GM18861 (cell line): ENCODE results near the gene PDCD1LG2.
A peak's percentile ranks its signal among the peaks of the same experiment; 100 is the strongest.

ENCODE experiments used
- ATAC-seq: cut with Tn5 transposase; IDR thresholded peaks from one replicate; pipeline ENCODE4 v1.9.1; 2021; ENCODE audit not compliant: unreplicated experiment

The PDCD1LG2 gene

GRCh38 chr9:5608298-5609225 is 98.2 kb downstream of the PDCD1LG2 start:
- ATAC-seq, result no peak

- ATAC-seq, result no peak
Observed at GRCh38 chr9:5609226-5609596, 98.9 kb downstream of the PDCD1LG2 start.

- no peak for ATAC-seq
Observed at GRCh38 chr9:5610491-5610890, 100.2 kb downstream of the PDCD1LG2 start.

GRCh38 chr9:5611321-5612184 is 101.2 kb downstream of the PDCD1LG2 start:
- no peak for ATAC-seq

GRCh38 chr9:5612185-5612530 is 101.8 kb downstream of the PDCD1LG2 start:
- ATAC-seq, result no peak

GRCh38 chr9:5614192-5614591 is 103.9 kb downstream of the PDCD1LG2 start:
- no peak for ATAC-seq

GRCh38 chr9:5614985-5615384 is 104.7 kb downstream of the PDCD1LG2 start:
- no peak for ATAC-seq

GRCh38 chr9:5617749-5618148 is 107.4 kb downstream of the PDCD1LG2 start:
- ATAC-seq, result peak; percentile 93

- no peak for ATAC-seq
Observed at GRCh38 chr9:5620494-5620893, 110.2 kb downstream of the PDCD1LG2 start.
